ENCODE results near the gene TGFBI. TPM values are rescaled to one million over a fixed set of nuclear protein-coding genes. Genes with fewer than 3 reads are reported as not detected.
A peak's percentile ranks its signal among the peaks of the same experiment; 100 is the strongest.

Gene TGFBI
- total and polyA plus RNA-seq, 12 donors = 26.8 to 200 (median 104) TPM

DNA sequence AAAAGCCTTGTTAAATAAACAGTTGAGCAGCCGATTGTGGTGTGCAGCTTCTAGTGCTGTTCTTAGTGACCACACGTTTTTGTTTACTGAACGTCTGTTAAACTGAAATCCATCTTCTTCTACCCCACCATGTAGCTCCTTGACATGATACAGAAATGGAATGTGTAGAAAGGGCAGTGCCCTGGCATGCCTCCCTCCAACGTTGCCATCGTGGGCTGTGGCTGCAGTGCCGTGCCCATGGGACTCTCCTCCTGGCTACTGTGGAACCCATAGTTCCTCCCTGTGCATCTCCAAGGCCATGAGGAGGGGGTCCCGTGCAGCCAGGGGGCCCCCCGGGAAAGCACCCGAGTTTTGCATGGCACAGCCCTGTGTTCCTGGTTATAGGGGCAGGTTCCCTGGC, 23.3 kb upstream of the TGFBI start:
- intact Hi-C loops (cut with DNase I) = no loop called here
- 68 to 81% (median 75%) methylated on average over 7 to 9 of the region's 9 CpGs for WGBS, 4 donors
- Histone ChIP-seq H3K4me1 (replicated peaks in 1 of 2) (no peaks in the 10 kb centered on the region), H3K4me3 (no peak overlapping the region), H3K36me3 (replicated peaks in 1 of 2) (no peaks in the 10 kb centered on the region), H3K9me3 (replicated peaks in 1 of 3) (no peaks in the 10 kb centered on the region), H3K27me3 (peaks cover 6% of the 10 kb centered on the region), H3K27ac (no peak overlapping the region)
- no peak for TF ChIP-seq POLR2A (IDR thresholded peaks at IDR 0.05)
- TF ChIP-seq, protein P1, sequence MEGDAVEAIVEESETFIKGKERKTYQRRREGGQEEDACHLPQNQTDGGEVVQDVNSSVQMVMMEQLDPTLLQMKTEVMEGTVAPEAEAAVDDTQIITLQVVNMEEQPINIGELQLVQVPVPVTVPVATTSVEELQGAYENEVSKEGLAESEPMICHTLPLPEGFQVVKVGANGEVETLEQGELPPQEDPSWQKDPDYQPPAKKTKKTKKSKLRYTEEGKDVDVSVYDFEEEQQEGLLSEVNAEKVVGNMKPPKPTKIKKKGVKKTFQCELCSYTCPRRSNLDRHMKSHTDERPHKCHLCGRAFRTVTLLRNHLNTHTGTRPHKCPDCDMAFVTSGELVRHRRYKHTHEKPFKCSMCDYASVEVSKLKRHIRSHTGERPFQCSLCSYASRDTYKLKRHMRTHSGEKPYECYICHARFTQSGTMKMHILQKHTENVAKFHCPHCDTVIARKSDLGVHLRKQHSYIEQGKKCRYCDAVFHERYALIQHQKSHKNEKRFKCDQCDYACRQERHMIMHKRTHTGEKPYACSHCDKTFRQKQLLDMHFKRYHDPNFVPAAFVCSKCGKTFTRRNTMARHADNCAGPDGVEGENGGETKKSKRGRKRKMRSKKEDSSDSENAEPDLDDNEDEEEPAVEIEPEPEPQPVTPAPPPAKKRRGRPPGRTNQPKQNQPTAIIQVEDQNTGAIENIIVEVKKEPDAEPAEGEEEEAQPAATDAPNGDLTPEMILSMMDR (IDR thresholded peaks at IDR 0.05) = no peak
- DNase-seq = peak in 1 of 7 donors; percentile 28

DNA sequence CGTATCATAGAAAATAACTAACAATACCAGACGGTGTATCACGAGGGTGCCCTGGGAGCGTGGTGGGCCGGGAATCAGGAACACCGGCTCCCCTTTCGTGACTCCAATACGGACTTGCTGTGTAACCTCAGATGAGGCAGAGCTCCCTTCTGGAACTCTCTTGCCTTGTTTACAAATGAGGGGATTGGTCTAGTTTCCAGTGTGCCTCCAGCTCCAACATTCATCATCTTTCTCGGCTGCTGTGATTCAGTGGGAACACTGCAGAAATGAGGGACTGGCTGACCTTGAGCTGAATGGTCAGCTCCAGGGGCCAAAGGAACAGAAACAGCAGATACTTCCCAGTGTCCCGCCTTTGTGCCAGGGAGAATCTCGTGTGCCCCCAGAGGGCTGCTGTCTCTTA, 22.6 kb upstream of the TGFBI start:
- DNase-seq = peak in 2 of 7 donors; percentile 25 to 41
- Histone ChIP-seq H3K4me3 (no peak overlapping the region), H3K9me3 (replicated peaks in 1 of 3) (no peaks in the 10 kb centered on the region), H3K27ac (peak overlapping the region in 1 of 5 donors; percentile 54), H3K36me3 (replicated peaks in 1 of 2) (no peaks in the 10 kb centered on the region), H3K4me1 (replicated peaks in 1 of 2) (peaks cover under 1 to 4% of the 10 kb centered on the region in 2 donors), H3K27me3 (peaks cover 6% of the 10 kb centered on the region)
- 68 to 71% (median 69%) methylated on average over 11 of the region's 11 CpGs for WGBS, 4 donors
- no peak for TF ChIP-seq POLR2A (IDR thresholded peaks at IDR 0.05)
- TF ChIP-seq, protein P1 (IDR thresholded peaks at IDR 0.05) = no peak
- intact Hi-C loops (cut with DNase I) = no loop called here

DNA sequence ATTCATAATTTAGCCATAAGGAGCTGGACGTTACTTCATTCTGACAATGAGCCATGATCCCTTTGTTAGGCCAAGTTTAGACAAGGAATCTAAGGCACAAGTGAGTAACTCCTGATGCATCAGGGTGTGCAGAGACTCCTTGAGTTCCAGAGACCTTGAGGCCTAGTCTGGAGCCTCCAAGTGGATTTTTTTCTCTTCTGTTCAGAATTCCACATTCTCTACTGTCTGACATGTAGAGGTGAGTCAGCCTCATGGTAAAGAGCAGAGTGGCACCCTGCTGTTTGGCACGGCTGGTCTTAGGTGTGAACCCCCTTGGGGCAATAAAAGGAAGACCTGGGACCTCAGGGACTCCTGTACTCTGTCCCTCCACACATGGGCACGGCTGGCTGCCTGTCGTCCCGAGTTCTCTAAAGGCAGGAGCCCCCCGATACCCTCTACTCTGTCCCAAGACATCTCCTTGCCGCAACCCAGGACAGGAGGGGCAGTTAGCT, 22.0 kb upstream of the TGFBI start:
- H3K4me1 ChIP-seq (replicated peaks in 1 of 2) = peaks cover 6 to 10% of the 10 kb centered on the region in 2 donors
- H3K9me3 ChIP-seq (replicated peaks in 1 of 3) = no peaks in the 10 kb centered on the region
- WGBS, 4 donors = 83 to 88% (median 85%) methylated on average over 6 to 7 of the region's 7 CpGs
- TF ChIP-seq, protein P1 (IDR thresholded peaks at IDR 0.05) = no peak
- no peak for TF ChIP-seq POLR2A (IDR thresholded peaks at IDR 0.05)
- H3K36me3 ChIP-seq (replicated peaks in 1 of 2) = no peaks in the 10 kb centered on the region
- peaks cover 6% of the 10 kb centered on the region for H3K27me3 ChIP-seq
- no peak for DNase-seq
- intact Hi-C loops (cut with DNase I) = no loop called here
- no peak overlapping the region for H3K4me3 ChIP-seq
- H3K27ac ChIP-seq = peak overlapping the region in 1 of 5 donors; percentile 54

DNA sequence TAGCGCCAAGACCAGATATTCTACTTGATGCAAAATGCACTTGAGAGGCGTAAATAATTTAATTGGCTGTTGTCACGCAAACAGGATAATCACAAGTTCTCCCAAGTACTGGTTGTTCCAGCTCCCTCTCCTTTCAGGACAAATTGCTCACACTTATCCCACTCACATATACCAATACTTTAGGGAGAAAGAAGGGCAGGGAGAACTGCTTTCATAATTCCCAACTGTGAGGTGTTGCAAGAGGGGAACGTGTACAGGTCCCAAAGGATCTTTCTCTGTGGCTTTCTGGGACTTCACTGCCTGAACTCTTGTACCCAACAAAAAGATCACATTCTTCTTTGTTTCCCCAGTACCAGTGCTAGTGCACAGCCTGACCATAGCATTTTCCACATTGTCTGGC, 21.5 kb upstream of the TGFBI start:
- no peak for DNase-seq
- H3K36me3 ChIP-seq (replicated peaks in 1 of 2) = no peaks in the 10 kb centered on the region
- peaks cover 6% of the 10 kb centered on the region for H3K27me3 ChIP-seq
- no peak overlapping the region for H3K27ac ChIP-seq
- 72 to 97% (median 89%) methylated on average over 4 of the region's 4 CpGs for WGBS, 4 donors
- H3K4me3 ChIP-seq = no peak overlapping the region
- H3K4me1 ChIP-seq (replicated peaks in 1 of 2) = peaks cover 6 to 12% of the 10 kb centered on the region in 2 donors
- TF ChIP-seq, protein P1 (IDR thresholded peaks at IDR 0.05) = no peak
- TF ChIP-seq POLR2A (IDR thresholded peaks at IDR 0.05) = no peak
- intact Hi-C loops (cut with DNase I) = no loop called here
- no peaks in the 10 kb centered on the region for H3K9me3 ChIP-seq (replicated peaks in 1 of 3)

All from adrenal gland (tissue), 12 donors.